Osteoblast (primary cell): Measurements from ENCODE around the gene SPRR1A. TPM values are rescaled to one million over a fixed set of nuclear protein-coding genes. Genes with fewer than 3 reads are reported as not detected.

Source experiments
- DNase-seq: peaks from one replicate; pipeline ENCODE4 v3.0.0; 2011; ENCODE audit warnings: low spot score, mixed read lengths; ENCODE audit not compliant: insufficient read length; ENCODE audit errors: missing footprints
- H2AFZ ChIP-seq: 2 replicates; pipeline ENCODE4 v1.6.0; 2011; ENCODE audit warnings: mild to moderate bottlenecking, low read length
- H3K27ac ChIP-seq: 2 replicates; pipeline ENCODE4 v1.5.1; 2011; ENCODE audit warnings: mild to moderate bottlenecking, low read depth, low read length, moderate library complexity
- H3K27me3 ChIP-seq: 2 replicates; pipeline ENCODE4 v1.6.0; 2012; ENCODE audit warnings: mild to moderate bottlenecking, control low read depth, inconsistent platforms, low read length, moderate library complexity; ENCODE audit not compliant: insufficient read depth
- H3K36me3 ChIP-seq: 2 replicates; pipeline ENCODE4 v1.5.1; 2011; ENCODE audit warnings: mild to moderate bottlenecking, low read length, control low read depth, moderate library complexity; ENCODE audit not compliant: insufficient read depth
- H3K4me1 ChIP-seq: 2 replicates; pipeline ENCODE4 v1.5.1; 2011; ENCODE audit warnings: mild to moderate bottlenecking, low read length, control low read depth, moderate library complexity; ENCODE audit not compliant: insufficient read depth
- H3K4me2 ChIP-seq: 2 replicates; pipeline ENCODE4 v1.6.0; 2011; ENCODE audit warnings: mild to moderate bottlenecking, low read length; ENCODE audit not compliant: insufficient read depth
- H3K4me3 ChIP-seq: fragments of 200-600 bp; sonication (generic); 3 replicates; pipeline ENCODE4 v1.5.1; 2012; ENCODE audit warnings: mild to moderate bottlenecking, low read length, inconsistent platforms; ENCODE audit not compliant: insufficient read depth
- H3K79me2 ChIP-seq: 2 replicates; pipeline ENCODE4 v1.6.0; 2012; ENCODE audit warnings: mild to moderate bottlenecking, low read length, control low read depth, inconsistent platforms; ENCODE audit not compliant: insufficient read depth
- H3K9me3 ChIP-seq: 2 replicates; pipeline ENCODE4 v1.5.1; 2011; ENCODE audit warnings: low read depth, low read length, control low read depth
- H4K20me1 ChIP-seq: 2 replicates; pipeline ENCODE4 v1.6.0; 2012; ENCODE audit warnings: mild to moderate bottlenecking, low read length, control low read depth; ENCODE audit not compliant: insufficient read depth
- total RNA-seq: library from RNA; depleted of rRNA; stranded (reverse); fragments of >200 nt; gene quantifications from 2 replicates; pipeline ENCODE4 v1.2.3, GENCODE V29; 2012
- TF ChIP-seq, protein P1 (sequence below): IDR thresholded peaks from 2 replicates; pipeline ENCODE4 v1.5.1; 2011; ENCODE audit warnings: mild to moderate bottlenecking, low read depth, low read length, moderate library complexity; ENCODE audit errors: extremely low read depth

The SPRR1A gene
- total RNA-seq, 1 donor: not detected

DNA sequence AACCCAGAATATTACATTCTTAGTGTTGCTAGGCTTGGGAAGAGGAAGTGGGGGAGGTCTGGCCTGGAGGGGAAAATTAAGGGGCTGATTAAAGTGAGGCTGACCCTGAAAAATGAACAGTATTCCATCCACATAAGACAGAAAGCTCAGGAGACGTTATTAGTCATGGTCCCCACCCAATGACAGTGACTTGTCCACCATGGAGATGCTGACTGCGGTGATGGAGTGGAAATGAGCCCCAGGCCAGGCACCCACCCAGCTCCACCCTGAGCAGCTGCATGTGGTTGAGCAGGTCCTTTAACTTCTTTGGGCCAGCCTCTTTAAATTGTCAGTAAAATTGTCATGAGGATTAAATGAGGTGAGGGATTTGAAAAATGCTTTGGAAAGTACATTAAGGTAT is 14.8 kb upstream of the SPRR1A start:
- DNase-seq: no peak
- Histone ChIP-seq H3K9me3 (no peaks in the 10 kb centered on the region), H3K4me3 (no peak overlapping the region), H4K20me1 (no peaks in the 10 kb centered on the region), H3K4me1 (no peaks in the 10 kb centered on the region), H3K27me3 (no peaks in the 10 kb centered on the region), H3K27ac (no peak overlapping the region), H3K79me2 (no peaks in the 10 kb centered on the region), H3K36me3 (no peaks in the 10 kb centered on the region), H3K4me2 (no peak overlapping the region), H2AFZ (no peak overlapping the region)
- TF ChIP-seq, protein P1, sequence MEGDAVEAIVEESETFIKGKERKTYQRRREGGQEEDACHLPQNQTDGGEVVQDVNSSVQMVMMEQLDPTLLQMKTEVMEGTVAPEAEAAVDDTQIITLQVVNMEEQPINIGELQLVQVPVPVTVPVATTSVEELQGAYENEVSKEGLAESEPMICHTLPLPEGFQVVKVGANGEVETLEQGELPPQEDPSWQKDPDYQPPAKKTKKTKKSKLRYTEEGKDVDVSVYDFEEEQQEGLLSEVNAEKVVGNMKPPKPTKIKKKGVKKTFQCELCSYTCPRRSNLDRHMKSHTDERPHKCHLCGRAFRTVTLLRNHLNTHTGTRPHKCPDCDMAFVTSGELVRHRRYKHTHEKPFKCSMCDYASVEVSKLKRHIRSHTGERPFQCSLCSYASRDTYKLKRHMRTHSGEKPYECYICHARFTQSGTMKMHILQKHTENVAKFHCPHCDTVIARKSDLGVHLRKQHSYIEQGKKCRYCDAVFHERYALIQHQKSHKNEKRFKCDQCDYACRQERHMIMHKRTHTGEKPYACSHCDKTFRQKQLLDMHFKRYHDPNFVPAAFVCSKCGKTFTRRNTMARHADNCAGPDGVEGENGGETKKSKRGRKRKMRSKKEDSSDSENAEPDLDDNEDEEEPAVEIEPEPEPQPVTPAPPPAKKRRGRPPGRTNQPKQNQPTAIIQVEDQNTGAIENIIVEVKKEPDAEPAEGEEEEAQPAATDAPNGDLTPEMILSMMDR: no peak

DNA sequence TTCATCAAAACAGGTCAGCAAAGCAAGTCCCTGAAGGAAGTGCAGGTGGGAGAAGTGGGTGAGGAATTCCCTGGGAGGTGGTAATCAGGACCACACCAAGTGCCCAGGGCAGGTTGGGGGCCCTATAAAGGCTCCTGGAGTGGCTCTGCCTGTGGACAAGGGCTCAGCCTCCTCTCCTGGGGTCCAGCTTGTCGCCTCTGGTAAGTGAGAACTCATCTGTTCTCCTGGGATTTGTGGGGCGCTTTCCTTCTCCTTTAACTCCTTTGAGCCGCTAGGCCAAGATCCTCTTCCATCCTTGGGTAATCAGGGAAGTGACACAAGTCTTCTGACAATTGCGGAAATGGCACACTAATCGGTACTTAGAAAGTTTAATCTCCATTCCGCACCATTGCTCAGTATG is 13.4 kb upstream of the SPRR1A start, which contains the start of gene SPRR4:
Gene SPRR4, plus strand, starts transcription at position 154 of the 400 bp plus-strand sequence. CDS start 1,243 bp downstream, outside the sequence.
- Histone ChIP-seq H3K4me1 (no peaks in the 10 kb centered on the region), H3K9me3 (no peaks in the 10 kb centered on the region), H3K27me3 (no peaks in the 10 kb centered on the region), H3K4me3 (no peak within 1 kb of the TSS), H4K20me1 (no peaks in the 10 kb centered on the region), H2AFZ (no peak within 1 kb of the TSS), H3K27ac (no peak within 1 kb of the TSS), H3K79me2 (no peaks in the 10 kb centered on the region), H3K4me2 (no peak within 1 kb of the TSS), H3K36me3 (no peaks in the 10 kb centered on the region)
- TF ChIP-seq, protein P1: no peak
- DNase-seq: no peak

DNA sequence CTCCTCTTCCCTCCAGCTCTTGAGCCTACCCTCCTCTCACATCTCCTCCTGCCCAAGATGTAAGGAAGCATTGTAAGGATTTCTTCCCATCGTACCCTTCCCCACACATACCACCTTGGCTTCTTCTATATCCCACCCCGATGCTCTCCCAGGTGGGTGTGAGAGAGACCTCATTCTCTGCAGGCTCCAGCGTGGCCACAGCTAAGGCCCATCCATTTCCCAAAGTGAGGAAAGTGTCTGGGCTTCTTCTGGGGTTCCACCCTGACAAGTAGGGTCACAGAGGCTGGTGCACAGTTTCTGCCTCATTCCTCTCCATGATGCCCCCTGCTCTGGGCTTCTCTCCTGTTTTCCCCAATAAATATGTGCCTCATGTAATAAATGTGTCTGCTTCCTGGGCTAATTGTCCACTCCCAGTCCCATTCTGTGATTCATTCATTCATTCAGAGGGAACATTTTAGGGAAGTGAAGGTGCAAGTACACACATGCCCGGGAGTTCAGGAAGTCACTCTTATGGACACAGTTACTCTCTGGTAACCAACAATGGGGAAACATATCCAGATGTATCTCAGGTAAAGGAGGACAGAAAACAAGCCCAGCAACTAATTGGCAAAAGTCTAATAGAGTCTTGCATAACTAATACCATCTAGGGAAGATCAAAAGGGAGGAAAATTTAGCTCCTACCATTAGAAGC is 11.5 kb upstream of the SPRR1A start:
- no peak overlapping the region for H3K4me2 ChIP-seq
- H3K27me3 ChIP-seq: no peaks in the 10 kb centered on the region
- H3K9me3 ChIP-seq: no peaks in the 10 kb centered on the region
- H3K27ac ChIP-seq: no peak overlapping the region
- H3K79me2 ChIP-seq: no peaks in the 10 kb centered on the region
- H2AFZ ChIP-seq: no peak overlapping the region
- no peaks in the 10 kb centered on the region for H3K4me1 ChIP-seq
- no peaks in the 10 kb centered on the region for H4K20me1 ChIP-seq
- TF ChIP-seq, protein P1: no peak
- no peaks in the 10 kb centered on the region for H3K36me3 ChIP-seq
- DNase-seq: no peak
- no peak overlapping the region for H3K4me3 ChIP-seq

DNA sequence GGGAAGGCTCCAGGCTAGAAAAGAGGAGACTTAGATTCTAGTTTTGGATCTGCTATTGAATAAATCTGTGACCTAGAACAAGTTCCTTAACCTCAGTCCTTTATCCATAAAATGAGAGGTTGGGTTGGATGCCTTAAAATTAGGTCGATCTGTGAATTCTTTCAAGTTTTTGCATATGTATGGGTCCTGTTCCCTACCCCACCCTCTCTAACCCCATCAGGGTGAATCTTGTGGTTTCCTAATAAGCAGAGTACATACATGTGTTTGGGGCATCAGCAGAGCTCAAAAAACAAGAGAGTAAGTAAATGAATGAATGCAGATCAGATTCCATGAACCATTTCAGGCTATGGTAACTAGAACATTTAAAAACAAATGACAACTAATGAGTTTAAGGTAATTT is 7.2 kb upstream of the SPRR1A start:
- no peaks in the 10 kb centered on the region for H3K36me3 ChIP-seq
- no peaks in the 10 kb centered on the region for H4K20me1 ChIP-seq
- H3K27ac ChIP-seq: no peak overlapping the region
- H3K4me3 ChIP-seq: no peak overlapping the region
- H3K27me3 ChIP-seq: no peaks in the 10 kb centered on the region
- no peak for DNase-seq
- no peaks in the 10 kb centered on the region for H3K4me1 ChIP-seq
- TF ChIP-seq, protein P1: no peak
- H2AFZ ChIP-seq: no peak overlapping the region
- no peak overlapping the region for H3K4me2 ChIP-seq
- H3K9me3 ChIP-seq: no peaks in the 10 kb centered on the region
- H3K79me2 ChIP-seq: no peaks in the 10 kb centered on the region
